ENCODE results near the gene CHST8. TPM values are rescaled to one million over a fixed set of nuclear protein-coding genes. Genes with fewer than 3 reads are reported as not detected.

CHST8 gene
- total RNA-seq, 1 experiment from 2014 or later: not detected

DNA sequence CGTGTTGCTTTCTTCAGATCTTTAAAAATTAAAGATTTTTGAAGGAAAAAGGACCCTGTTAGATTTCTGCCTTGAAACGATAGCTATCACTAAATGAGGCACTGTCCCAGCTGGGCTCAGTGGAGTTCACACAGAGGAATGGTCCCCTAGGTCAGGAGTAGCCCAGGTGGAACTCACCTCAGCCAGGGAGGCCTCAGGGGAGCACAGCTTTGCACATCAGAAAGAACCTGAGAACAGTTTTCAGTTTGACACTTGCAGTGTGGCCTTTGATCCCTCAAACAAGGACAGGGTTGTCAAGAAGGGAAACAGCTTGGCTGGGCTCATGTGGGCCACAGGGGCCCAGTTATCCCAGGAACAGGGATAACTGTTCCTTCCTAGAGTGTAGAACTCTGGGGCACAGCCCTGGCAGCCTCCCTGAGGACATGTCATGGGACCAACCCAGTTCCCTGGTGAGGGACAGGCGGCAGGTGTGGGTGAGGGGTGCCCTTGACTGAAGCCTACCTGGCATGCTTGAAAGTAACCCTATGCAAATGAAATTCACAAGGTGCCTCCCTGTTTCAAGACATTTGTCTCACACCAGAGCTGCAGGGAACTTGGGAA, 59.4 kb downstream of the CHST8 start:
- no peaks in the 10 kb centered on the region for H3K27me3 ChIP-seq (replicated peaks; ENCODE audit: control insufficient read depth, insufficient read depth, low read length)

DNA sequence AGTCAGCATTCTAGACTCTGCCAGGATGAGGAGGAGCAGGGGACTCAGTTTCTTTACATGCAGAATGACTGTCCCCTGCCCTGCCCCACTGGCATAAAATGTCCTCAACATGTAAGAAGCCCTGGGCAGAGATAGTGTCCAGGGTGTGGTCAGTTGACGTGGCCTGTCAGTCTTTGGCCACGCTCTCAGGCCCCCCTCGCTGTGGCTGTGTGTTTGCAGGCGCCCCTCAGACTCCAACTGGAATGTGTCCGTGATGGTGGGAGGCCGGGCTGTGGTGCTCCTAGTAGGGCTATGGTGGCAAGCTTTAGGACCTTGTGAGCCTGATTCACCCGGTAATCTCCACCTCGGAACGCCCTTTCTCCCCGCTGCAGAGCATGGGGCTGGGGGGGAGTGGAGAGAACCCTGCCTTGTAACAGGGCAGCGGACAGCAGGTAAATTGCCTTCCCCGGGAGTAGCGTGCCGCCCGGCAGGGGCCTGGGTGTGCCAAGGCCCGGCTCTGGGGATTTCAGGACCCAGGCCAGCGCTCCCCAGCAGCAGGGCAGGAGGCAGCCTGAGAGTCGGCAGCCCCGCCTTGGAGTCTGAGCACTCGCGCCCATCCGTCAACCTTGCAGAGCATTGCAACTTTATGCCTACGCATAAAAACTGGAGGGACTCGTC, 62.3 kb downstream of the CHST8 start:
- Histone ChIP-seq H3K4me1 (no peaks in the 10 kb centered on the region), H3K36me3 (ENCODE audit: control insufficient read depth, insufficient read depth, low read length) (no peaks in the 10 kb centered on the region), H3K4me3 (ENCODE audit: low read depth, low read length) (no peak overlapping the region), H3K9me3 (no peaks in the 10 kb centered on the region), H3K27me3 (replicated peaks; ENCODE audit: control insufficient read depth, insufficient read depth, low read length) (0 out of 2 replicates have a peak, but pooled peaks cover 3% of the 10 kb centered on the region)
- peak in 1 of 2 experiments; percentile 69 for DNase-seq
- Mint-ChIP-seq H3K36me3 (ENCODE audit: insufficient read depth, unreplicated experiment) (no peaks in the 10 kb centered on the region), H3K4me1 (ENCODE audit: low read depth, unreplicated experiment) (no peaks in the 10 kb centered on the region), H3K27ac (ENCODE audit: unreplicated experiment) (no peak overlapping the region), H3K9me3 (ENCODE audit: unreplicated experiment) (no peaks in the 10 kb centered on the region), H3K27me3 (ENCODE audit: insufficient read depth, unreplicated experiment) (peaks cover 35% of the 10 kb centered on the region), H3K4me3 (ENCODE audit: unreplicated experiment) (no peak overlapping the region)
- BruUV-seq (replicated peaks): no TSS peak
- POLR2A ChIA-PET: no interaction called here
- TF ChIP-seq, protein P1, sequence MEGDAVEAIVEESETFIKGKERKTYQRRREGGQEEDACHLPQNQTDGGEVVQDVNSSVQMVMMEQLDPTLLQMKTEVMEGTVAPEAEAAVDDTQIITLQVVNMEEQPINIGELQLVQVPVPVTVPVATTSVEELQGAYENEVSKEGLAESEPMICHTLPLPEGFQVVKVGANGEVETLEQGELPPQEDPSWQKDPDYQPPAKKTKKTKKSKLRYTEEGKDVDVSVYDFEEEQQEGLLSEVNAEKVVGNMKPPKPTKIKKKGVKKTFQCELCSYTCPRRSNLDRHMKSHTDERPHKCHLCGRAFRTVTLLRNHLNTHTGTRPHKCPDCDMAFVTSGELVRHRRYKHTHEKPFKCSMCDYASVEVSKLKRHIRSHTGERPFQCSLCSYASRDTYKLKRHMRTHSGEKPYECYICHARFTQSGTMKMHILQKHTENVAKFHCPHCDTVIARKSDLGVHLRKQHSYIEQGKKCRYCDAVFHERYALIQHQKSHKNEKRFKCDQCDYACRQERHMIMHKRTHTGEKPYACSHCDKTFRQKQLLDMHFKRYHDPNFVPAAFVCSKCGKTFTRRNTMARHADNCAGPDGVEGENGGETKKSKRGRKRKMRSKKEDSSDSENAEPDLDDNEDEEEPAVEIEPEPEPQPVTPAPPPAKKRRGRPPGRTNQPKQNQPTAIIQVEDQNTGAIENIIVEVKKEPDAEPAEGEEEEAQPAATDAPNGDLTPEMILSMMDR (IDR thresholded peaks at IDR 0.05; ENCODE audit: insufficient read depth in 1 of 2, low read depth in 1 of 2, low read length in 1 of 2, severe bottlenecking in 1 of 2, unreplicated experiment in 1 of 2): no peak
- intact Hi-C loops (cut with micrococcal nuclease; ENCODE audit: unreplicated experiment): no loop called here
- CTCF ChIA-PET: no interaction called here

More for the DNA sequence above, 59.4 kb downstream of the CHST8 start:
- H3K9me3 ChIP-seq: no peaks in the 10 kb centered on the region
- no peaks in the 10 kb centered on the region for H3K36me3 ChIP-seq (ENCODE audit: control insufficient read depth, insufficient read depth, low read length)
- TF ChIP-seq, protein P1 (IDR thresholded peaks at IDR 0.05; ENCODE audit: insufficient read depth in 1 of 2, low read depth in 1 of 2, low read length in 1 of 2, severe bottlenecking in 1 of 2, unreplicated experiment in 1 of 2): no peak
- Mint-ChIP-seq H3K36me3 (ENCODE audit: insufficient read depth, unreplicated experiment) (no peaks in the 10 kb centered on the region), H3K4me1 (ENCODE audit: low read depth, unreplicated experiment) (no peaks in the 10 kb centered on the region), H3K4me3 (ENCODE audit: unreplicated experiment) (no peak overlapping the region), H3K27ac (ENCODE audit: unreplicated experiment) (no peak overlapping the region), H3K27me3 (ENCODE audit: insufficient read depth, unreplicated experiment) (peaks cover 19% of the 10 kb centered on the region), H3K9me3 (ENCODE audit: unreplicated experiment) (no peaks in the 10 kb centered on the region)
- intact Hi-C loops (cut with micrococcal nuclease; ENCODE audit: unreplicated experiment): no loop called here
- DNase-seq: no peak
- H3K4me1 ChIP-seq: no peaks in the 10 kb centered on the region
- ChIA-PET POLR2A (no interaction called here), CTCF (no interaction called here)
- no peak overlapping the region for H3K4me3 ChIP-seq (ENCODE audit: low read depth, low read length)
- no TSS peak for BruUV-seq (replicated peaks)

DNA sequence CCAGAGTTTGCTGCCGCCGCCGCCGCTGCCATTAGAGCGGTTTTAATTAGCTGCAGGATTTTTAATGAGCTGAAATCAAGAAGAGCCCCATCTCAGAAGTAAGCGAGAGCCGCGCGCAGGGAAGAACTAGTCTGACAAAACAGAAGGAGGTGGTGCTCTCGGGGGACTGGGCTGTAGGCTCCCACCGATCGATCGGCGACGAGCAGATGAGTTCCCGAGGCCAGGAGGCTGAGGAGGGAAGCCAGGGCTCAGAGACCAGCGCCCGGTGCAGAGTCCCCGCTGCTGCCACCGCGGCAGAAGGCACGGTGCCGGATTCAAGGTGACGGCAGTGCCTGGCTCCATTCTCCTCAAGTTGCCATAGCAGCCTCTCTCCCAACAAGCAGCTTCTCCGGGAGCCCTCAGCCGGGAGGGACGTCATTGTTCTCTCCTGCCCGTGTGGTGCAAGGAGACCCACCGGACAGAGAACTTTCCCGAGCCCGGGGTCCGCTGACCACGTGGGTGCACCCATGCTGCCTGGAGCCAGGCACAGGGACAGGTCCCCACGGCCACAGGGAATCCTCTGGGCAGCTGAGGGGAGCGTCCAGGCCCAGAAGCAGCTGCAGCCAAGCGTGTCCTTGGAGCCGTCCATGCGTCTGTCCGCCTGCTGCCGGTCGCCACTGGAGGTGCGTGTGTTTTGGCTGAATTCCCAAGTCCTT, 62.9 kb downstream of the CHST8 start:
- no peaks in the 10 kb centered on the region for H3K36me3 ChIP-seq (ENCODE audit: control insufficient read depth, insufficient read depth, low read length)
- no TSS peak for BruUV-seq (replicated peaks)
- no peak for DNase-seq
- peaks cover 35% of the 10 kb centered on the region for H3K27me3 Mint-ChIP-seq (ENCODE audit: insufficient read depth, unreplicated experiment)
- H3K36me3 Mint-ChIP-seq (ENCODE audit: insufficient read depth, unreplicated experiment): no peaks in the 10 kb centered on the region
- no peak overlapping the region for H3K27ac Mint-ChIP-seq (ENCODE audit: unreplicated experiment)
- TF ChIP-seq, protein P1 (IDR thresholded peaks at IDR 0.05; ENCODE audit: insufficient read depth in 1 of 2, low read depth in 1 of 2, low read length in 1 of 2, severe bottlenecking in 1 of 2, unreplicated experiment in 1 of 2): no peak
- no peaks in the 10 kb centered on the region for H3K4me1 Mint-ChIP-seq (ENCODE audit: low read depth, unreplicated experiment)
- ChIA-PET POLR2A (no interaction called here), CTCF (interaction anchor here (0.7 kb wide), 1 partner anchor 35 kb away, joined by 3 read pairs; no protein-coding TSS in a partner anchor)
- H3K9me3 ChIP-seq: no peaks in the 10 kb centered on the region
- 0 out of 2 replicates have a peak, but pooled peaks cover 3% of the 10 kb centered on the region for H3K27me3 ChIP-seq (replicated peaks; ENCODE audit: control insufficient read depth, insufficient read depth, low read length)
- no peak overlapping the region for H3K4me3 Mint-ChIP-seq (ENCODE audit: unreplicated experiment)
- intact Hi-C loops (cut with micrococcal nuclease; ENCODE audit: unreplicated experiment): no loop called here
- no peaks in the 10 kb centered on the region for H3K9me3 Mint-ChIP-seq (ENCODE audit: unreplicated experiment)
- H3K4me1 ChIP-seq: no peaks in the 10 kb centered on the region
- no peak overlapping the region for H3K4me3 ChIP-seq (ENCODE audit: low read depth, low read length)

All from Caco-2 (cell line).